ENCODE results near the gene PMS1.

DNA sequence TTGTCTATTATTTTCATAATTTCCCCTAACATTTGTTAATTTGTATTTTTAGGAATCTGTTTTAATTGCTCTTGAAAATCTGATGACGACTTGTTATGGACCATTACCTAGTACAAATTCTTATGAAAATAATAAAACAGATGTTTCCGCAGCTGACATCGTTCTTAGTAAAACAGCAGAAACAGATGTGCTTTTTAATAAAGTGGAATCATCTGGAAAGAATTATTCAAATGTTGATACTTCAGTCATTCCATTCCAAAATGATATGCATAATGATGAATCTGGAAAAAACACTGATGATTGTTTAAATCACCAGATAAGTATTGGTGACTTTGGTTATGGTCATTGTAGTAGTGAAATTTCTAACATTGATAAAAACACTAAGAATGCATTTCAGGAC, 69.9 kb downstream of the PMS1 start:
- no peak for TF ChIP-seq POLR2AphosphoS5 (IDR thresholded peaks at IDR 0.05)
- TF ChIP-seq EZH2 (IDR thresholded peaks at IDR 0.05; ENCODE audit: borderline replicate concordance, insufficient read depth, low read length, poor library complexity, severe bottlenecking): no peak
- TF ChIP-seq, protein P1, sequence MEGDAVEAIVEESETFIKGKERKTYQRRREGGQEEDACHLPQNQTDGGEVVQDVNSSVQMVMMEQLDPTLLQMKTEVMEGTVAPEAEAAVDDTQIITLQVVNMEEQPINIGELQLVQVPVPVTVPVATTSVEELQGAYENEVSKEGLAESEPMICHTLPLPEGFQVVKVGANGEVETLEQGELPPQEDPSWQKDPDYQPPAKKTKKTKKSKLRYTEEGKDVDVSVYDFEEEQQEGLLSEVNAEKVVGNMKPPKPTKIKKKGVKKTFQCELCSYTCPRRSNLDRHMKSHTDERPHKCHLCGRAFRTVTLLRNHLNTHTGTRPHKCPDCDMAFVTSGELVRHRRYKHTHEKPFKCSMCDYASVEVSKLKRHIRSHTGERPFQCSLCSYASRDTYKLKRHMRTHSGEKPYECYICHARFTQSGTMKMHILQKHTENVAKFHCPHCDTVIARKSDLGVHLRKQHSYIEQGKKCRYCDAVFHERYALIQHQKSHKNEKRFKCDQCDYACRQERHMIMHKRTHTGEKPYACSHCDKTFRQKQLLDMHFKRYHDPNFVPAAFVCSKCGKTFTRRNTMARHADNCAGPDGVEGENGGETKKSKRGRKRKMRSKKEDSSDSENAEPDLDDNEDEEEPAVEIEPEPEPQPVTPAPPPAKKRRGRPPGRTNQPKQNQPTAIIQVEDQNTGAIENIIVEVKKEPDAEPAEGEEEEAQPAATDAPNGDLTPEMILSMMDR (IDR thresholded peaks at IDR 0.05; ENCODE audit: poor library complexity, severe bottlenecking): no peak
- no peak for TF ChIP-seq TAF1 (IDR thresholded peaks at IDR 0.05; ENCODE audit: low read depth)
